NCI-H69 (cell line): Measurements from ENCODE around the gene HIF1AN.
"Not testable (repeated sequence)": the region's sequence is repeated elsewhere in the genome, so short reads cannot be mapped to it uniquely, and the experiment has no call there.

Source experiments
- DNase-seq: peaks from one replicate; lab custom pipeline; 2025; lab: John Stamatoyannopoulos, UW

The HIF1AN gene

DNA sequence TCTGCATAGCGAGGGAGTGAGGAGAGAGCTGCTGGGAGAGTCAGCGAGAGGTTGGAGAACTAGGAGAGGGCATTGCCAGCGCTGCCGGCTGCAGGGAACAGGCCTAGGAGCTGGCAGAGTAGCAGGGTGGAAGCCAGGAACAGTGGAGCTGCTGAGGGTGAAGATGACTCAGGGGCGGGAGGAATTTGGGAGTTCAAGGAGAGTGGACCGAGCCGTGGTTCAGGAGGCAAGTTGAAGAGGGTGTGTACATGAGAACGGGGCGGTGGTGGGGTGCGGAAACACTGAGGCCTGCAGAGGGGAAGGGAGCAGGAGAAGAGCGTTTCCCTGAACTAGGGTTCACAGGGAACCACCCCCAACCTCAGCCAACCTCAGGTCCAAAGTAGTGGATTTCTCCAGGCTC lies 31.5 kb downstream of the HIF1AN start:
- DNase-seq = no peak

DNA sequence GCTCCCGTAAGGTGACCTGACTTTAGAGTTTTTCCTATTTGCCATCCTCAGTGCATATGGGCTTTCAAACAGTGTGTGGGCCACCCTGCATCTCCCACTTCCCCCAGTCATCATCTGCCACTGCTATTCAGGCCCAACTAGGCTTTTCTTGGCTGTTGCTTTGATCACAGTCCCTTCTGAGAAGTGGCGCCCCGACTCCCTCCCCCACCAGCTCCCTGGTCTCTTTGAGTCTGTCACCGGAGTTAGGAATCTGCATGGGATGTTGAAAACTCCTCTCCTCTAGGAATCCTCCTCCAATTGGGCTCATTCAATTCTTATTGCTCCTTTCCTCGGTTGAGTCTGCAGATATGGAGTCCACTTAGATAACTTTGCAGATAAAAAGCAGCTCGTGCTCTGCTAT lies 32.1 kb downstream of the HIF1AN start:
- DNase-seq = no peak

DNA sequence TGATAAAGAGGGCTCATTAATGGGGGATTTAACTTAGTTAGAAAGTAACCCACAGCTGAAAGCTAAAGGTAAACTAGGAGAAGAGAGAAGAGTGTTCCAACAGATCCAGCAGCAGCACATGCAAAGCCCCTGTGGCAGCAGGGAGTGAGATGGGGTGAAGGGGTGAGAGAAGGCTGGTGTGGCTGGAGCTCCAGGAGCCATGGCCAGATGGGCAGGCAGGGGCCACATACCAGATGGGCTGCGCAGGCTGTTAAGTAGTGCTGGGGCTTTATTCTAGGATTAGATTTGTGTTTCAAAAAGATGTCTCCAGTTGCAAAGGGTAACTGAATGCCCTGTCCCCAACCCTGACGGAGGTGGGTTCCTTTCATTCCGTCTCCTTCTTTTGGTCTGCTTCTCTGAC lies 33.2 kb downstream of the HIF1AN start:
- DNase-seq = no peak

DNA sequence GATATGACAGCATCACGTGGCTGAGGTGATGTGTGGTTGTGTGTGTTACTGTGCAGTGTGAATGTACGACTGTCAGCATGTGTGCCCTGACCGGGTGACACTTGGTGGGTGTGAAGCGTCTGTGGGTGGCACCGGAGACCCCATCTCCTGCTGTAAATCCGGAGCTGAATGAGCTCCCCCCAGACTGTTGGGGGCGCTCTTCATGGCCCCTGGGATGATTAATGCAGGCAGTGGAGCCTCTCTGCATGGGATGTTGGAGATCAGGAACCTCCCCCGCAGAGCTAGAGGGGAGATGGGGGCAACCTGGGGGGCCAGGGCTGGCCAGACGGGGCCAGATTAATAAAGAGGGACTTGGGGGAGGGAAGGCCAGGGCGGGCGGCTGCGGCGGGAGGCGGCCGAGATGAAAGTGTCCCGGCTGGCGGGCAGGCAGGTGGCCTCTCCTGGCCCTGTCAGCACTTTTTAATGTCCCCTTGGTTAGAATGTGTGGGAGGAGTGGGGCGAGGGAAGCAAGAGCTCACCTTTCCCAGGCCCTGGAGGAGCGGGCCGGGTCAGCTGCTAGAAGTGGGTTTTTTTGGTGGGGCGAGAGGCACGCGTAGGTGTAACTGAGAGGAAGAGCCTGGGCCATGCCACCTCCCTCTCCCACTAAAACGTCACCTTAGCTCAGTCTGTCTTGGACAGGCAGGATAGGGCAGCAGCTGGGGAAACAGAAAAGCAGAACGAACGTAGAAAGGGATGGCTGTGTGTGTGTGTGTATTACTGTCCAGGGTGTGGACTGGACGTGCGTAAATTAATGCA lies 34.1 kb downstream of the HIF1AN start:
- DNase-seq = peak; percentile 39

DNA sequence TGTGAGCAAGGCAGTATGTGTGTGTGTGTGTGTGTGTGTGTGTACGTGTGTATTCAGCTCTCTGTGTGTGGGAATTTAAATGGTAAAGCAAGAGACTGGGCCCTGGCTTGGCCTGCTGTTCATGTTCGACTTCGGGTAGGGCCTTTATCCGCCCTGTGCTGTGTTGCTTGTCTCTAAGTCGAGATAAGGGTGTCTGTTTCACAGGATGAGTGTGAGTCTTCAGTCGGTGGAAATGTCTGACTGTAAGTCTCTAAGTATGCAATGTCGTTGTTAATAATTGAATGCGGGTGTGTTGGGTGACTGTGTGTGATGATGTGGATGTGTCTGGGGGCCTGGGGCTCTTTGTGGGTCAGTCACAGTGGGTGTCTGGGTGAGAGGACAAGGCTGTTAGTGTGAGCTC lies 34.8 kb downstream of the HIF1AN start:
- no peak for DNase-seq

DNA sequence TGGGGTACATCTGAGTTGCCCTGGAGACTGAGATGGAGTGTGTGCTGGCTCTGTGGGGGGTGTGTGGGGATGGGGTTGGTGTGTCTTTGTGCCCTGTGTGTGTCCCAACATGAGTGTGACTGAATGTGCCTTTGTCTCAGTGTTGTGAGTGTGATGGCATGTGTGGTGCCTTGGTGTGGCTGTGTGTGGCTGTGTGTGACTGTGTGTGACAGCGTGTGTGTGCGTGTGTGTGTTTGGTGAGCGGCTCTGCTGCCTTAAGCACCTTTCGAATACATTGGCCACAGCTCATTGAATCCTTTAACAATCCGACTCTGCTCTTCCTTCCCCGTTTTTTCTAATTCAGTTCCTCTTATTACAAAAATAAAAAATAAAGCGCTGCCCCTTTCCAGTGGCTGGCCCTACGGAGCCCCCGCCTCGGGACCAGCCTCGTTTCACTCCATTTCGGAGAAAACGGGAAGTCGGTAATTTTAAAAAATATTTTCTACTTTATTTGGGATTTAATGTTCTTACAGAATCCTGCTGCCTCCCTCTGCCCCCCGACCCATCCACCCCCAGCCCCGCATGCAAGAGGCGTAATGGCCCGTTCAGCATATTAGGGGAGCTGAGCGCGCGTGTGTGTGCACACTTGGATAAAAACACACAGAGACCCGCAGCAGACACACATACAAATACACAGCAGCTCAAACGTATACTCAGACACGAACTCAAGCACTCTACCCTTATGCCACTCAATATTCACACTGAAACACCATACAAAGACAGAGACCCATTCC lies 35.5 kb downstream of the HIF1AN start:
- DNase-seq = no peak

DNA sequence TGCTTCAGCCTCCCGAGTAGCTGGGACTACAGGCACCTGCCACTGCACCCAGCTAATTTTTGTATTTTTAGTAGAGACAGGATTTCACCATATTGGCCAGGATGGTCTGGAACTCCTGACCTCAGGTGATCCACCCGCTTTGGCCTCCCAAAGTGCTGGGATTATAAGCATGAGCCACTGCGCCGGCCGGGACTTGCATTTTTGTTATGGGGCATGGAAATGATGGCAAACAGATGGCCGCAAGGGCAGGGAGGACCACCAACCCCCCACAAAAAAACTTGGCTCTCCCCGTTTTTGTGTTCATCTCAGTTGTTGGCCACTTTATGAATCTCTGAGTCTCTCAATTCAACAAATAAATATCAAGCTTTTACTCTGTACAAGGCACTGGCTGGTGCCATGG lies 39.4 kb downstream of the HIF1AN start:
- not testable (repeated sequence) for DNase-seq

DNA sequence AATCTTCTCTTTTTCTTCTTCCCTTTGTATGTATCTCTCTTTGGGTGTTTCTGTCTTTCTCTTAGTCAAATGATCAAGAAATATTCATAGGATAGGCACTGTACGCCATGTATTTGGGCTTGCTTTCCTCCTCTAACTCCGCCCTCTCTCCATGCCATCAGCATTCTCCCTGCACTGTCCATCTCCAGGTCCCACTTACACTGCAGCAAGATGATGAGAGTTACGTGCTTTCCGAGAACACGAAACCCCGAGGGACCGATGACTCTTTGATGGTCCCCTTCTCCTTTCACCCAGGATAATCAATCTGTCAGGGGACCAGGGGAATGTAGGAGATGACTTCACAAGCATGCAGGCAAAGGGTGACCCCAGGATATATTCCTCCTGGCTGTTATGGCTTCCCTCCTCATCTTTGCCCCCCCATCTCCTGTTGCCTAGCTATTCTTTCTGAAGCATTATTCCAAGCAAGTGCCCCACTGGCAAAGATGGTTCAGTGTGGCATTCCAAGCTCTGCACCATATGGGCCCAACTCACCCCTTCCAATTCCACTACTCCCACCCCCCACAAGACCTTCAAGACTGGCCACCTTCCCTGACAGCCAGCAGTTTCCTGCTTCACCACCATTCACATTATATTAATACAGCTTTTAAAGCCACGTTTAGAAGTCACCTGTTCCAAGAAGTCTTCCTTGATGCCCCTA lies 40.0 kb downstream of the HIF1AN start:
- DNase-seq = no peak

DNA sequence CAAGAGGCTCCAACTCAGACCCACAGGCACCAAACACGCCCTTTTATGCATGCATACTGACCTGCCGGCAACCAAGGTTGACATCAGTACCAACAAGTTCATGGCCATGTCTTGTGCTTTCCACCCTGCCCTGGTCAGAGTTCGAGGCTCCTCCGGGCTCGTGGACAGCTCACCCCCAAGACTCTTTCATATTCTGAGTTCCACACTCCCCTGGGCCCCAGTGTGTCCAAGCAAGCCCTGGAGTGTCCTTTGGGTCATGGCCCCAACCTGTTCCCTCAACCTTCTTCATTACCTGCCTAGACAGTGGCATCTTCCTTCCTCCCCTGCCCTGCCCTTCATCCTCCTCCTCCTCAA lies 40.5 kb downstream of the HIF1AN start:
- DNase-seq = no peak

DNA sequence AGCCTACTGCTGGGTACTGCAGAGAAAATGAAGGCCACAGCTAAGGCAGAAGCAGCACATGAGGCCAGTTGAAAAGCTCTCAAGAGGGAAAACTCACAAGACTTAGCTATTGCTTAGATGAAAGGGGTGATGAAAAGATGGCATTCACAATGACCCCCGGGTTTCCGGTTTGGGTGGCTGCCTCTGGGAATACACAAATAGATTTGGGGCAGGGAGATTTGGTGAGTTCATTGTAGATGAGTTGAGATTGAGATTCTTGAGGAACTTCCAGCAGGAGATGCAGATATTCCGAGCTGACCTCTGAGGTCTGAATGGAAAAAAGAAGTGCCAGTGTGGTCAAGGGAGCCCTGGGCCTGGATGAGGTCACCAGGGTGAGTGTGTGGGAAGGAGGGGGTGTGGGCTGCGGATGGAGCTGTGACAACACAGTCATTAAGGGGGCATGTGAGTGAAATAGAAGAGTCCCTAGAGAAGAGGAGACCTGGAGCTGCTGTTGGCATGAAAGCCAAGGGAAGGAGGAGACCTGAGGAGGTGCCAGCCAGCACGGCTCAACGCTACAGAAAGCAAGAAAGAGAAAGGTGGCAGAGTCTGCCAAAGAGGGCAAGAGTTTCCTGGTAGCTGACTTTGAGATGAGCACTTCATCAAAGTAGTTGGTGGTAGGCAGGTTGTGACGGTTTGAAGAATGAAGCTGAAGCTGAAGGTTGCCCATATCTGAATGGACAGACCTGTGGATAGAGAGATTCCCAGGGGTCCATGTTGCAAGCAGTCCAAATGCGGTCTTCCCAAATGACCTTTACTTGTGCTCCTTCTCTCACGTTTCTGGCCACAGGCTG lies 43.7 kb downstream of the HIF1AN start:
- DNase-seq = no peak

DNA sequence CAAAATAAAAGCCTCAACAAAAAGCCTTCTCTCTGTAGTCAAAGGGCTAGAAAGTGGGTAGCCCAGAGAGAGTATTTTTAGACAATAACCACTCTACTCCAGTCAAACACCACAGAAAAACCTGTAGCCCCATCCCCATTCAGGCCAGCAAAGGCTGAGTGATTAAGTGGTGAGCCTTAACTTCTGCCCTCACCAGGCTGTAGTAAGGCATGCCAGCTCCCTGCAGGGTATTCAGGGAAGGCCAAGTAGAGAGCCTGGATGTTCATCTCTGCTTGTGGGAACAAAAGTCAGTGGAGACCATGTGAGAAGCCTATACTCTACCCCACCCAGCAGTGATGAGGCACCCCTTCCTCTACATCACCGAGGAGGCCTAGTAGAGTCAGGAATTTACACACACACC lies 51.2 kb downstream of the HIF1AN start:
- no peak for DNase-seq

DNA sequence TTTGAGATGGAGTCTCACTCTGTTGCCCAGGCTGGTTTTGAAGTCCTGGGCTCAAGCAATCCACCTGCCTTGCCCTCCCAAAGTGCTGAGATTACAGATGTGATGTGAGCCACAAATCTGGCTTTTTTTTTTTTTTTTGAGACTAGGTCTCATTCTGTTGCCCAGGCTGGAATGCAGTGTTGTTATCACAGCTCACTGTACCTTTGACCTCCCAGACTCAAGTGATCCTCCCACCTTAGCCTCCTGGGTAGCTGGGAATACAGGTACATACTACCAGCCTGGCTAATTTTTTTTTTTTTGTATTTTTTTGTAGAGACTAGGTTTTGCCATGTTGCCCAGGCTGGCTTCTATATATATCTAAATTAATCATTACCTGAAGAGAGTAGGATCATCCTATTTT lies 62.4 kb downstream of the HIF1AN start:
- DNase-seq = no peak

DNA sequence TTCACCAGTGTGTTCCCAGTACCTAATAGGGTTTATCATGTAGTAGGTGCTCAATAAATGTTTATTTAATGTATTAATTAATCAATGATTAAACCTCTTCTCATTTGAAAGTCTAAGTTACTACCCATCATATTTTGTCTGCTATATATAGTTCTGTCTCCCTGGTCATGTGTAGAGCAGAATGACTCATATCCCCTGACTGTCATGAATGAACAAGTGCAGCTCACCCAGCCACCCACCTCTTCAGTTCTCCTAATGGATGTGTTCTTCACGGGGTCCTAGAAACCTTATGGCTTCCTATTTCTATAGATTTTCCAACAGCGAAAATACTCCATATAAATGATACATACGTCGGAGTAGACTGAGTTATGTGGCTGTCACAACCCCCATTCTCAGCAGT lies 64.5 kb downstream of the HIF1AN start:
- DNase-seq = no peak

DNA sequence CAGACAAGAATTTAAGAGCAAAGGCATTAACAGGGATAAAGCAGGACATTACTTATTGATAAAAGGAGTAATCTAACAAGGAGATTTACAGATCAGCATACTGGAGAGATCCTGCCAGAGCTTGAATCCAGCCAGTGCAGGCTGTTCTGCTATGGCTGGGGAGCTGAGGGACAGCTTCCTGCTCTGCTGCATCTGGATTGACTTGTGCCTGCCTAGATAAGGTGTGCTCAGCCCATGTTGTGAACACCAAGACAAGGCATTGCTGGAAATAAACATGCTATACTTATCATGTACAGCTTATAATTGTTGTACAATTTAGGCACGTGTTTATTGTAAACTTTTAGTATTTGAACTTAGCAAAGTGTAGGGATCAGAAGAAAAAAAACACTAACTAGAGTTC lies 71.7 kb downstream of the HIF1AN start:
- DNase-seq = no peak
